Skeletal muscle tissue (tissue), 4 donors: Measurements from ENCODE around the gene NPC1L1. TPM values are rescaled to one million over a fixed set of nuclear protein-coding genes. Genes with fewer than 3 reads are reported as not detected.
"Not testable (repeated sequence)": the region's sequence is repeated elsewhere in the genome, so short reads cannot be mapped to it uniquely, and the experiment has no call there.

Experiments used
- H3K27ac ChIP-seq: one replicate; pipeline ENCODE4 v1.7.0; 2013; ENCODE audit warnings: mild to moderate bottlenecking, low read depth, low read length, inconsistent platforms
- H3K27me3 ChIP-seq, 3 donors: one replicate each; pipeline ENCODE4 v1.7.0; 2013; ENCODE audit warnings: low read length in 3 of 3; ENCODE audit not compliant: control insufficient read depth in 3 of 3, insufficient read depth in 3 of 3
- H3K36me3 ChIP-seq, 3 donors: one replicate each; pipeline ENCODE4 v1.7.0; 2013; ENCODE audit warnings: low read length in 3 of 3; ENCODE audit not compliant: control insufficient read depth in 3 of 3, insufficient read depth in 3 of 3
- H3K4me1 ChIP-seq, 3 donors: one replicate each; pipeline ENCODE4 v1.7.0; 2013; ENCODE audit warnings: low read length in 3 of 3, mild to moderate bottlenecking in 3 of 3; ENCODE audit not compliant: control insufficient read depth in 3 of 3, insufficient read depth in 3 of 3
- H3K4me3 ChIP-seq, 3 donors: one replicate each; pipeline ENCODE4 v1.7.0; 2013; ENCODE audit warnings: low read length in 3 of 3
- H3K9ac ChIP-seq, 3 donors: one replicate each; pipeline ENCODE4 v1.7.0; 2013; ENCODE audit warnings: low read length in 3 of 3, mild to moderate bottlenecking in 3 of 3, moderate library complexity in 2 of 3, low read depth in 1 of 3
- H3K9me3 ChIP-seq, 3 donors: one replicate each; pipeline ENCODE4 v1.7.0; 2013; ENCODE audit warnings: low read length in 3 of 3; ENCODE audit not compliant: control insufficient read depth in 3 of 3
- total RNA-seq: library from RNA; depleted of rRNA; stranded (reverse); fragments of >200 nt; gene quantifications from one replicate; pipeline ENCODE4 v1.2.3, GENCODE V29; 2014
- donor health status: Osteomylitis.

NPC1L1 gene
- total RNA-seq, 1 donor from 2014 or later, result not detected

GRCh38 chr7:44565097-44565794 is 24.1 kb upstream of the NPC1L1 start:
- Histone ChIP-seq H3K27ac (no peak overlapping the region), H3K9me3 (no peaks in the 10 kb centered on the region), H3K27me3 (no peaks in the 10 kb centered on the region), H3K36me3 (peaks cover 57 to 63% (median 63%) of the 10 kb centered on the region in 3 donors), H3K4me1 (peaks cover 6 to 12% (median 9%) of the 10 kb centered on the region in 3 donors), H3K4me3 (no peak overlapping the region), H3K9ac (peak overlapping the region in 1 of 3 donors; percentile 54)

- Histone ChIP-seq H3K9me3 (no peaks in the 10 kb centered on the region), H3K4me3 (no peak overlapping the region), H3K27me3 (no peaks in the 10 kb centered on the region), H3K27ac (no peak overlapping the region), H3K36me3 (peaks cover 50 to 56% (median 56%) of the 10 kb centered on the region in 3 donors), H3K4me1 (peaks cover 6 to 12% (median 9%) of the 10 kb centered on the region in 3 donors), H3K9ac (peak overlapping the region in 1 of 3 donors; percentile 54)
Observed at GRCh38 chr7:44564606-44565005, 23.5 kb upstream of the NPC1L1 start.

GRCh38 chr7:44563171-44563679 is 22.1 kb upstream of the NPC1L1 start:
- Histone ChIP-seq H3K27ac (no peak overlapping the region), H3K9ac (no peak overlapping the region), H3K4me3 (no peak overlapping the region), H3K27me3 (no peaks in the 10 kb centered on the region), H3K36me3 (peaks cover 37 to 43% (median 43%) of the 10 kb centered on the region in 3 donors), H3K4me1 (peaks cover 6 to 9% (median 9%) of the 10 kb centered on the region in 3 donors), H3K9me3 (no peaks in the 10 kb centered on the region)

GRCh38 chr7:44562622-44562962 is 21.5 kb upstream of the NPC1L1 start:
- H3K9ac ChIP-seq, H3K4me1 ChIP-seq, H3K27ac ChIP-seq, H3K9me3 ChIP-seq, H3K27me3 ChIP-seq, H3K4me3 ChIP-seq: not testable (repeated sequence)
- peaks cover 30 to 36% (median 36%) of the 10 kb centered on the region in 3 donors for H3K36me3 ChIP-seq

- Histone ChIP-seq H3K9ac (no peak overlapping the region), H3K27ac (no peak overlapping the region), H3K36me3 (peaks cover 25 to 31% (median 31%) of the 10 kb centered on the region in 3 donors), H3K4me3 (no peak overlapping the region), H3K27me3 (no peaks in the 10 kb centered on the region), H3K4me1 (peaks cover 6 to 9% (median 9%) of the 10 kb centered on the region in 3 donors), H3K9me3 (no peaks in the 10 kb centered on the region)
Observed at GRCh38 chr7:44561962-44562621, 21.0 kb upstream of the NPC1L1 start.

- Histone ChIP-seq H3K9ac (no peak overlapping the region), H3K4me3 (no peak overlapping the region), H3K27ac (no peak overlapping the region), H3K27me3 (no peaks in the 10 kb centered on the region), H3K36me3 (peaks cover 20 to 27% (median 26%) of the 10 kb centered on the region in 3 donors), H3K9me3 (no peaks in the 10 kb centered on the region), H3K4me1 (peaks cover 6 to 9% (median 9%) of the 10 kb centered on the region in 3 donors)
Observed at GRCh38 chr7:44561481-44561880, 20.4 kb upstream of the NPC1L1 start.

GRCh38 chr7:44559485-44559884 is 18.4 kb upstream of the NPC1L1 start:
- Histone ChIP-seq H3K4me1 (peaks cover 0 to 2% (median 0%) of the 10 kb centered on the region in 3 donors), H3K27me3 (no peaks in the 10 kb centered on the region), H3K4me3 (no peak overlapping the region), H3K36me3 (peaks cover 7 to 12% (median 8%) of the 10 kb centered on the region in 3 donors), H3K9ac (no peak overlapping the region), H3K27ac (no peak overlapping the region), H3K9me3 (no peaks in the 10 kb centered on the region)

GRCh38 chr7:44557485-44557884 is 16.4 kb upstream of the NPC1L1 start:
- H3K9ac ChIP-seq, result no peak overlapping the region
- no peak overlapping the region for H3K4me3 ChIP-seq
- H3K4me1 ChIP-seq, result no peaks in the 10 kb centered on the region
- no peaks in the 10 kb centered on the region for H3K36me3 ChIP-seq
- no peak overlapping the region for H3K27ac ChIP-seq
- H3K27me3 ChIP-seq, result no peaks in the 10 kb centered on the region
- no peaks in the 10 kb centered on the region for H3K9me3 ChIP-seq

GRCh38 chr7:44555350-44555749 is 14.2 kb upstream of the NPC1L1 start:
- Histone ChIP-seq H3K9ac (no peak overlapping the region), H3K27me3 (no peaks in the 10 kb centered on the region), H3K4me3 (no peak overlapping the region), H3K9me3 (no peaks in the 10 kb centered on the region), H3K4me1 (no peaks in the 10 kb centered on the region), H3K36me3 (no peaks in the 10 kb centered on the region), H3K27ac (no peak overlapping the region)

- not testable (repeated sequence) for H3K4me1 ChIP-seq, H3K9me3 ChIP-seq, H3K27ac ChIP-seq, H3K9ac ChIP-seq, H3K36me3 ChIP-seq, H3K27me3 ChIP-seq, H3K4me3 ChIP-seq
Observed at GRCh38 chr7:44552473-44553005, 11.4 kb upstream of the NPC1L1 start.
